IMR-90 (cell line): ENCODE measurements around the gene SERPINB8. TPM values are rescaled to one million over a fixed set of nuclear protein-coding genes. Genes with fewer than 3 reads are reported as not detected.

ENCODE experiments used
- ATAC-seq: fragments of 200-7000 bp; cut with Tn5 transposase; 2 replicates; pipeline ENCODE4 v1.9.1; 2020; ENCODE audit warnings: low read depth, mild to moderate bottlenecking, moderate library complexity
- BruUV-seq: library from RNA; stranded (reverse); fragments of 400-500 nt; replicated peaks from 2 replicates; lab custom pipeline; 2021; lab: Mats Ljungman, UMichigan
- CTCF ChIA-PET: fragments of 300-600 bp; formaldehyde crosslinking; extraction: SDS; loops from one replicate; lab custom pipeline; 2021; ENCODE audit warnings: antibody characterized with exemption; lab: Yijun Ruan, JAX
- POLR2A ChIA-PET: fragments of 300-600 bp; sonication (Branson Sonifier 250); formaldehyde crosslinking; loops from one replicate; lab custom pipeline; 2022; ENCODE audit warnings: antibody characterized with exemption; ENCODE audit not compliant: unreplicated experiment; lab: Charles Lee
- DNase-seq: peaks from one replicate; pipeline ENCODE4 v3.0.0; 2013
- H2AFZ ChIP-seq: replicated peaks from 2 replicates; pipeline ENCODE3; 2013; ENCODE audit warnings: low read length, mild to moderate bottlenecking; ENCODE audit not compliant: poor library complexity
- H2AK5ac ChIP-seq: 2 replicates; pipeline ENCODE4 v1.6.1; 2013; ENCODE audit warnings: low read depth, low read length, inconsistent platforms
- H2AK9ac ChIP-seq: replicated peaks from 2 replicates; pipeline ENCODE3; 2013; ENCODE audit warnings: mild to moderate bottlenecking, low read depth, low read length, moderate library complexity; ENCODE audit not compliant: poor library complexity
- H2BK120ac ChIP-seq: 2 replicates; pipeline ENCODE4 v1.6.1; 2013; ENCODE audit warnings: low read depth, low read length, inconsistent platforms
- H2BK15ac ChIP-seq: 3 replicates; pipeline ENCODE4 v1.6.1; 2013; ENCODE audit warnings: low read depth, low read length, inconsistent platforms
- H2BK20ac ChIP-seq: 2 replicates; pipeline ENCODE4 v1.6.1; 2013; ENCODE audit warnings: low read depth, mild to moderate bottlenecking, inconsistent platforms, low read length, moderate library complexity
- H2BK5ac ChIP-seq: 2 replicates; pipeline ENCODE4 v1.6.1; 2013; ENCODE audit warnings: mild to moderate bottlenecking, low read depth, low read length, inconsistent platforms; ENCODE audit not compliant: poor library complexity, severe bottlenecking
- H3K14ac ChIP-seq: replicated peaks from 2 replicates; pipeline ENCODE4 v1.6.1; 2013; ENCODE audit warnings: low read depth, low read length, inconsistent platforms
- H3K18ac ChIP-seq: 2 replicates; pipeline ENCODE4 v1.6.1; 2013; ENCODE audit warnings: low read depth, low read length, control low read depth
- H3K23ac ChIP-seq: 2 replicates; pipeline ENCODE4 v1.6.1; 2013; ENCODE audit warnings: low read depth, low read length, inconsistent platforms
- H3K27ac ChIP-seq: 2 replicates; pipeline ENCODE4 v1.5.1; 2013; ENCODE audit warnings: mild to moderate bottlenecking, control low read depth, low read length; ENCODE audit not compliant: insufficient read depth
- H3K27me3 ChIP-seq: 2 replicates; pipeline ENCODE4 v1.6.1; 2013; ENCODE audit warnings: low read length; ENCODE audit not compliant: control insufficient read depth, insufficient read depth
- H3K36me3 ChIP-seq: 2 replicates; pipeline ENCODE4 v1.6.1; 2013; ENCODE audit warnings: low read length, mixed read lengths; ENCODE audit not compliant: control insufficient read depth, insufficient read depth
- H3K4ac ChIP-seq: 2 replicates; pipeline ENCODE4 v1.6.1; 2013; ENCODE audit warnings: low read depth, low read length, inconsistent platforms
- H3K4me1 ChIP-seq: 2 replicates; pipeline ENCODE4 v1.6.1; 2013; ENCODE audit warnings: low read length, mixed read lengths; ENCODE audit not compliant: control insufficient read depth, insufficient read depth
- H3K4me2 ChIP-seq: 2 replicates; pipeline ENCODE4 v1.6.1; 2013; ENCODE audit warnings: low read depth, mild to moderate bottlenecking, control low read depth, low read length, moderate library complexity
- H3K4me3 ChIP-seq: 2 replicates; pipeline ENCODE4 v1.5.1; 2013; ENCODE audit warnings: low read depth, mild to moderate bottlenecking, control low read depth, low read length, moderate library complexity; ENCODE audit not compliant: insufficient read depth
- H3K56ac ChIP-seq: 2 replicates; pipeline ENCODE4 v1.6.1; 2013; ENCODE audit warnings: low read length, inconsistent platforms; ENCODE audit not compliant: insufficient read depth; ENCODE audit errors: extremely low read depth
- H3K79me1 ChIP-seq, 2 experiments: 2 replicates each; pipeline ENCODE4 v1.6.1; 2013; ENCODE audit warnings: low read length in 2 of 2, inconsistent platforms in 1 of 2, low read depth in 1 of 2
- H3K9ac ChIP-seq: 2 replicates; pipeline ENCODE4 v1.6.1; 2013; ENCODE audit warnings: low read depth, low read length, control low read depth
- H3K9me1 ChIP-seq: 2 replicates; pipeline ENCODE4 v1.6.1; 2013; ENCODE audit warnings: low read length, inconsistent platforms; ENCODE audit not compliant: insufficient read depth
- H3K9me3 ChIP-seq: 2 replicates; pipeline ENCODE4 v1.6.1; 2013; ENCODE audit warnings: low read length; ENCODE audit not compliant: control insufficient read depth, insufficient read depth
- H4K20me1 ChIP-seq: 2 replicates; pipeline ENCODE4 v1.6.1; 2013; ENCODE audit warnings: low read length, inconsistent platforms; ENCODE audit not compliant: insufficient read depth
- H4K5ac ChIP-seq: 2 replicates; pipeline ENCODE4 v1.6.1; 2013; ENCODE audit warnings: mild to moderate bottlenecking, low read depth, low read length, control low read depth
- H4K8ac ChIP-seq, 2 experiments: 2 replicates each; pipeline ENCODE4 v1.6.1; 2013; ENCODE audit warnings: low read depth in 2 of 2, low read length in 2 of 2, control low read depth in 1 of 2, inconsistent platforms in 1 of 2
- H4K91ac ChIP-seq: 2 replicates; pipeline ENCODE4 v1.6.1; 2013; ENCODE audit warnings: low read depth, low read length, inconsistent platforms; ENCODE audit not compliant: insufficient read depth
- CHD1 ChIP-seq: IDR thresholded peaks from 2 replicates; pipeline ENCODE4 v1.6.1; 2012; ENCODE audit warnings: low read depth, low read length, improper control_type of control experiment
- ELK1 ChIP-seq: fragments of 150-350 bp; IDR thresholded peaks from 2 replicates; pipeline ENCODE4 v1.6.1; 2016; ENCODE audit warnings: low read depth, mild to moderate bottlenecking, low read length, moderate library complexity, borderline replicate concordance
- FOS ChIP-seq: fragments of 150-350 bp; IDR thresholded peaks from 2 replicates; pipeline ENCODE4 v1.6.1; 2016; ENCODE audit warnings: low read depth, low read length
- MXI1 ChIP-seq: IDR thresholded peaks from 2 replicates; pipeline ENCODE4 v1.6.1; 2012; ENCODE audit warnings: low read depth, mild to moderate bottlenecking, low read length, moderate library complexity, borderline replicate concordance
- NFE2L2 ChIP-seq: fragments of 150-350 bp; IDR thresholded peaks from 2 replicates; pipeline ENCODE4 v1.6.1; 2016; ENCODE audit warnings: low read depth, mild to moderate bottlenecking, low read length
- POLR2A ChIP-seq: IDR thresholded peaks from 2 replicates; pipeline ENCODE4 v1.6.1; 2012; ENCODE audit warnings: mild to moderate bottlenecking, low read depth, low read length
- RAD21 ChIP-seq: IDR thresholded peaks from 2 replicates; pipeline ENCODE4 v1.6.1; 2012; ENCODE audit warnings: low read length, improper control_type of control experiment
- RCOR1 ChIP-seq: IDR thresholded peaks from 2 replicates; pipeline ENCODE4 v1.6.1; 2012; ENCODE audit warnings: mild to moderate bottlenecking, low read length, improper control_type of control experiment; ENCODE audit not compliant: insufficient replicate concordance
- WGBS, 2 experiments: methylation state at CpG; one replicate each; pipeline versions ENCODE4 v1.1.5 to v1.1.7; 2013; ENCODE audit warnings: missing lambda C conversion rate in 2 of 2; ENCODE audit not compliant: insufficient read length in 1 of 2; ENCODE audit errors: extremely low coverage in 2 of 2; 5-methylcytosine and 5-hydroxymethylcytosine counted together
- dilution Hi-C: fragments of 300-500 bp; cut with HindIII; formaldehyde crosslinking; loops from one replicate; pipeline ENCODE4 v1.14.3; 2018; ENCODE audit warnings: low sequenced_read_pairs; ENCODE audit not compliant: unreplicated experiment
- in situ Hi-C: fragments of 300-500 bp; cut with MboI; formaldehyde crosslinking; loops from 3 replicates; pipeline ENCODE4 v1.14.3; 2019; ENCODE audit warnings: low sequenced_read_pairs, inconsistent platforms, mixed read lengths
- intact Hi-C: fragments of 100-400 bp; cut with micrococcal nuclease; formaldehyde crosslinking; loops from 2 replicates; pipeline ENCODE4 v1.10.0; 2022
- polyA plus RNA-seq, 3 experiments: library from polyadenylated mRNA; depleted of rRNA; stranded (reverse); fragments of >200 nt; gene quantifications; 2 replicates each; pipeline ENCODE4 v1.2.3, GENCODE V29; 2012; ENCODE audit warnings: low replicate concordance in 1 of 3
- total RNA-seq: library from RNA; depleted of rRNA; stranded (reverse); fragments of >200 nt; gene quantifications from 2 replicates; pipeline ENCODE4 v1.2.3, GENCODE V29; 2012

Gene SERPINB8
- total and polyA plus RNA-seq, 2 of the 4 experiments (the other 2 are of a cell fraction) = 14.3 to 16.7 TPM

GRCh38 chr18:64019922-64020756 lies 50.3 kb downstream of the SERPINB8 start:
- H3K9me1 ChIP-seq = no peaks in the 10 kb centered on the region
- H2BK120ac ChIP-seq = no peak overlapping the region
- H3K14ac ChIP-seq = no peak overlapping the region
- H4K5ac ChIP-seq = no peak overlapping the region
- H2AK5ac ChIP-seq = no peak overlapping the region
- no peak overlapping the region for H2AK9ac ChIP-seq
- ChIA-PET CTCF (interaction anchor here (0.7 kb wide), 1 partner anchor 1071 kb away, joined by 3 read pairs; no protein-coding TSS in a partner anchor), POLR2A (no interaction called here)
- H3K79me1 ChIP-seq = no peaks in the 10 kb centered on the region
- H4K91ac ChIP-seq = no peak overlapping the region
- intact Hi-C loops = no loop called here
- no peaks in the 10 kb centered on the region for H4K20me1 ChIP-seq
- no peak overlapping the region for H3K4me2 ChIP-seq
- no CpG with 5 or more reads among the region's 3 CpGs for WGBS, 2 experiments
- no peak overlapping the region for H3K18ac ChIP-seq
- no peaks in the 10 kb centered on the region for H3K4me1 ChIP-seq
- no peak overlapping the region for H4K8ac ChIP-seq
- H3K23ac ChIP-seq = no peak overlapping the region
- H3K4me3 ChIP-seq = no peak overlapping the region
- no peak overlapping the region for H2BK5ac ChIP-seq
- H3K27ac ChIP-seq = no peak overlapping the region
- H3K56ac ChIP-seq = no peak overlapping the region
- in situ Hi-C loops = no loop called here
- peaks cover 6% of the 10 kb centered on the region for H3K27me3 ChIP-seq
- ATAC-seq (no peak), DNase-seq (no peak)
- no TSS peak for BruUV-seq
- no peak overlapping the region for H2BK20ac ChIP-seq
- TF ChIP-seq CHD1 (no peak), RCOR1 (no peak), RAD21 (no peak), ELK1 (no peak), NFE2L2 (no peak), FOS (no peak), POLR2A (no peak), MXI1 (no peak)
- H3K4ac ChIP-seq = no peak overlapping the region
- no peak overlapping the region for H2AFZ ChIP-seq
- no peaks in the 10 kb centered on the region for H3K9me3 ChIP-seq
- H2BK15ac ChIP-seq = no peak overlapping the region
- dilution Hi-C loops = no loop called here
- H3K36me3 ChIP-seq = no peaks in the 10 kb centered on the region
- H3K9ac ChIP-seq = no peak overlapping the region
